CD4-positive, alpha-beta T cell (primary cell): Measurements from ENCODE around the gene CTNNA3. TPM values are rescaled to one million over a fixed set of nuclear protein-coding genes. Genes with fewer than 3 reads are reported as not detected.
"Not testable (repeated sequence)": the region's sequence is repeated elsewhere in the genome, so short reads cannot be mapped to it uniquely, and the experiment has no call there.

ENCODE experiments used
- ATAC-seq: fragments of 200-7000 bp; cut with Tn5 transposase; one replicate; pipeline ENCODE4 v1.10.0; 2022; ENCODE audit warnings: mild to moderate bottlenecking; ENCODE audit not compliant: poor library complexity
- CTCF ChIA-PET: fragments of 350-600 bp; sonication (Branson Sonifier 250); formaldehyde crosslinking; loops from one replicate; lab custom pipeline; 2021; ENCODE audit warnings: antibody characterized with exemption, inconsistent platforms; lab: Charles Lee
- POLR2A ChIA-PET: fragments of 350-600 bp; sonication (Branson Sonifier 250); formaldehyde crosslinking; loops from one replicate; lab custom pipeline; 2021; ENCODE audit warnings: antibody characterized with exemption, inconsistent platforms; lab: Charles Lee
- DNase-seq, 14 experiments: peaks; one replicate each; pipeline ENCODE4 v3.0.0-alpha.2; 2013 to 2020; ENCODE audit warnings: mixed read lengths in 2 of 14
- H3K27ac ChIP-seq, 2 donors: one replicate each; pipeline versions ENCODE4 v1.5.1 to v1.7.0; 2013; ENCODE audit warnings: low read length in 2 of 2, low read depth in 1 of 2, mild to moderate bottlenecking in 1 of 2
- H3K27me3 ChIP-seq, 2 experiments: 1 replicate in 1 of 2; 2 replicates in 1 of 2; pipeline versions ENCODE4 v1.6.1 to v1.7.0; 2013; ENCODE audit warnings: low read length in 2 of 2, control low read depth in 1 of 2, mild to moderate bottlenecking in 1 of 2, moderate library complexity in 1 of 2; ENCODE audit not compliant: insufficient read depth in 2 of 2, control insufficient read depth in 1 of 2
- H3K36me3 ChIP-seq: one replicate; pipeline ENCODE4 v1.6.1; 2013; ENCODE audit warnings: low read length, control low read depth; ENCODE audit not compliant: insufficient read depth
- H3K4me1 ChIP-seq: one replicate; pipeline ENCODE4 v1.6.1; 2013; ENCODE audit warnings: low read length, control low read depth; ENCODE audit not compliant: insufficient read depth
- H3K4me3 ChIP-seq: one replicate; pipeline ENCODE4 v1.5.1; 2013; ENCODE audit warnings: mild to moderate bottlenecking, low read length, moderate library complexity
- H3K9me3 ChIP-seq, 2 experiments: 1 replicate in 1 of 2; 2 replicates in 1 of 2; pipeline versions ENCODE4 v1.6.1 to v1.7.0; 2013; ENCODE audit warnings: low read length in 2 of 2, mild to moderate bottlenecking in 2 of 2, control low read depth in 1 of 2, moderate library complexity in 1 of 2; ENCODE audit not compliant: control insufficient read depth in 1 of 2, insufficient read depth in 1 of 2
- H3K27ac Mint-ChIP-seq: one replicate; pipeline ENCODE4 v1.8.0; 2020; ENCODE audit warnings: mixed read lengths
- H3K27me3 Mint-ChIP-seq: one replicate; pipeline ENCODE4 v1.8.0; 2021; ENCODE audit warnings: mixed read lengths
- H3K36me3 Mint-ChIP-seq: one replicate; pipeline ENCODE4 v1.8.0; 2021; ENCODE audit warnings: low read depth, mixed read lengths
- H3K4me1 Mint-ChIP-seq: one replicate; pipeline ENCODE4 v1.8.0; 2021; ENCODE audit warnings: low read depth, mixed read lengths
- H3K4me3 Mint-ChIP-seq: one replicate; pipeline ENCODE4 v1.8.0; 2020; ENCODE audit warnings: mild to moderate bottlenecking, mixed read lengths
- H3K9me3 Mint-ChIP-seq: one replicate; pipeline ENCODE4 v1.8.0; 2020; ENCODE audit warnings: mixed read lengths
- intact Hi-C, 2 experiments: fragments of 100-400 bp; cut with DNase I in 1 of 2; cut with micrococcal nuclease in 1 of 2; formaldehyde crosslinking; loops; one replicate each; pipeline versions ENCODE4 v1.15.1 to v1.9.0; 2023 to 2025; cut with DNase I, micrococcal nuclease
- total RNA-seq, 174 experiments: library from RNA in 2 of 174; stranded (reverse) in 2 of 174; gene quantifications; one replicate each; pipeline ENCODE4 v1.2.3 and lab custom pipeline; 2021 to 2026
- TF ChIP-seq, protein P1 (sequence below): fragments of 200-600 bp; IDR thresholded peaks from one replicate; pipeline ENCODE4 v1.8.0; 2022; ENCODE audit warnings: antibody characterized with exemption, mild to moderate bottlenecking

The CTNNA3 gene
- total RNA-seq, 2 experiments from 2014 or later = 0.80 TPM; not detected in 1

DNA sequence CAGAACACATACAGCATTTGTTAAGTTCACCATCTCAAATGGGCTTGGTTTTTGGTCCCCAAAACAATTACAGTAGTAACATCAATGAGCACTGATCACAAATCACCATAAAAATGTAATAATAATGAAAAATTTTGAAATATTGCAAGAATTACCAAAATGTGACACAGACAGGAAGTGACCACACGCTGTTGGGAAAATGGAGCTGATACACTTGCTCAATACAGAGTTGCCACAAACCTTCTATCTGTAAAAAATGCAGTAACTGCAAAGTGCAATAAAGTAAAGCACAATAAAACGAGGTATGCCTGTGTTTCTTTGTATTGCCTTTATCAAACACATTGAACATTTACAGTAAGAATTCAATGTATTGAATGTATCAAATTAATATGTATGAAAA is 262.7 kb downstream of the CTNNA3 start:
- Histone ChIP-seq H3K27ac (no peak overlapping the region), H3K4me1 (no peaks in the 10 kb centered on the region), H3K9me3 (no peaks in the 10 kb centered on the region), H3K4me3 (no peak overlapping the region), H3K27me3 (no peaks in the 10 kb centered on the region), H3K36me3 (no peaks in the 10 kb centered on the region)
- no peak overlapping the region for H3K4me3 Mint-ChIP-seq
- peaks cover 8% of the 10 kb centered on the region for H3K9me3 Mint-ChIP-seq
- TF ChIP-seq, protein P1, sequence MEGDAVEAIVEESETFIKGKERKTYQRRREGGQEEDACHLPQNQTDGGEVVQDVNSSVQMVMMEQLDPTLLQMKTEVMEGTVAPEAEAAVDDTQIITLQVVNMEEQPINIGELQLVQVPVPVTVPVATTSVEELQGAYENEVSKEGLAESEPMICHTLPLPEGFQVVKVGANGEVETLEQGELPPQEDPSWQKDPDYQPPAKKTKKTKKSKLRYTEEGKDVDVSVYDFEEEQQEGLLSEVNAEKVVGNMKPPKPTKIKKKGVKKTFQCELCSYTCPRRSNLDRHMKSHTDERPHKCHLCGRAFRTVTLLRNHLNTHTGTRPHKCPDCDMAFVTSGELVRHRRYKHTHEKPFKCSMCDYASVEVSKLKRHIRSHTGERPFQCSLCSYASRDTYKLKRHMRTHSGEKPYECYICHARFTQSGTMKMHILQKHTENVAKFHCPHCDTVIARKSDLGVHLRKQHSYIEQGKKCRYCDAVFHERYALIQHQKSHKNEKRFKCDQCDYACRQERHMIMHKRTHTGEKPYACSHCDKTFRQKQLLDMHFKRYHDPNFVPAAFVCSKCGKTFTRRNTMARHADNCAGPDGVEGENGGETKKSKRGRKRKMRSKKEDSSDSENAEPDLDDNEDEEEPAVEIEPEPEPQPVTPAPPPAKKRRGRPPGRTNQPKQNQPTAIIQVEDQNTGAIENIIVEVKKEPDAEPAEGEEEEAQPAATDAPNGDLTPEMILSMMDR = no peak
- DNase-seq (no peak), ATAC-seq (no peak)
- H3K27me3 Mint-ChIP-seq = peaks cover 17% of the 10 kb centered on the region
- ChIA-PET POLR2A (no interaction called here), CTCF (no interaction called here)
- H3K27ac Mint-ChIP-seq = no peak overlapping the region
- no peaks in the 10 kb centered on the region for H3K4me1 Mint-ChIP-seq
- H3K36me3 Mint-ChIP-seq = no peaks in the 10 kb centered on the region
- intact Hi-C loops = no loop called here

GRCh38 chr10:67402620-67403019 is 293.4 kb downstream of the CTNNA3 start:
- TF ChIP-seq, protein P1 = no peak
- Histone ChIP-seq H3K27me3 (no peaks in the 10 kb centered on the region), H3K27ac (no peak overlapping the region), H3K9me3 (peaks cover 0 to 9% of the 10 kb centered on the region in 2 experiments), H3K4me1 (no peaks in the 10 kb centered on the region), H3K4me3 (no peak overlapping the region), H3K36me3 (no peaks in the 10 kb centered on the region)
- intact Hi-C loops = no loop called here
- ATAC-seq (no peak), DNase-seq (no peak)
- H3K4me3 Mint-ChIP-seq = no peak overlapping the region
- no peaks in the 10 kb centered on the region for H3K36me3 Mint-ChIP-seq
- H3K27me3 Mint-ChIP-seq = peaks cover 7% of the 10 kb centered on the region
- peaks cover 14% of the 10 kb centered on the region for H3K9me3 Mint-ChIP-seq
- ChIA-PET POLR2A (no interaction called here), CTCF (no interaction called here)
- no peak overlapping the region for H3K27ac Mint-ChIP-seq
- H3K4me1 Mint-ChIP-seq = no peaks in the 10 kb centered on the region

GRCh38 chr10:67401711-67402110 is 294.3 kb downstream of the CTNNA3 start:
- ChIA-PET POLR2A (no interaction called here), CTCF (no interaction called here)
- H3K4me1 Mint-ChIP-seq = no peaks in the 10 kb centered on the region
- no peak overlapping the region for H3K27ac ChIP-seq
- no peaks in the 10 kb centered on the region for H3K36me3 Mint-ChIP-seq
- peaks cover 16% of the 10 kb centered on the region for H3K9me3 Mint-ChIP-seq
- H3K4me3 ChIP-seq = no peak overlapping the region
- TF ChIP-seq, protein P1 = no peak
- no peaks in the 10 kb centered on the region for H3K36me3 ChIP-seq
- no peak for ATAC-seq
- no peak overlapping the region for H3K4me3 Mint-ChIP-seq
- no peaks in the 10 kb centered on the region for H3K27me3 ChIP-seq
- H3K27me3 Mint-ChIP-seq = peaks cover 7% of the 10 kb centered on the region
- intact Hi-C loops = no loop called here
- peaks cover 0 to 9% of the 10 kb centered on the region in 2 experiments for H3K9me3 ChIP-seq
- no peak for DNase-seq
- no peak overlapping the region for H3K27ac Mint-ChIP-seq
- H3K4me1 ChIP-seq = no peaks in the 10 kb centered on the region

DNA sequence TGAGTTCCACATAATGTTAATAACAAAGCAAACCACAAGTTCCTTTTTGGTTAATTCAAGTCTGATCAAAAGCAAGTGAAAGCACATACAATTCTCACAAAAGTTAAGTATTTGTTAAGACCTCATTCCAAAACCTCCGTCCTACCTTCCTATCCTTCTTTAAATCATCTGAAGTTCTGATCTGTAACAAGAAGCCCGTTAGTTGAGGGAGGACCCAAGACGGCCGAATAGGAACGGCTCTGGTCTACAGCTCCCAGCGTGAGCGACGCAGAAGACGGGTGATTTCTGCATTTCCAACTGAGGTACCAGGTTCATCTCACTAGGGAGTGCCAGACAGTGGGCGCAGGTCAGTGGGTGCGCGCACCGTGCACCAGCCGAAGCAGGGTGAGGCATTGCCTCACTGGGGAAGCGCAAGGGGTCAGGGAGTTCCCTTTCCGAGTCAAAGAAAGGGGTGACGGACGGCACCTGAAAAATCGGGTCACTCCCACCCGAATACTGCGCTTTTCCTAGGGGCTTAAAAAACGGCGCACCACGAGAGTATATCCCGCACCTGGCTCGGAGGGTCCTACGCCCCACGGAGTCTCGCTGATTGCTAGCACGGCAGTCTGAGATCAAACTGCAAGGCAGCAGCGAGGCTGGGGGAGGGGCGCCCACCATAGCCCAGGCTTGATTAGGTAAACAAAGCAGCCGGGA is 309.0 kb downstream of the CTNNA3 start:
- H3K27ac ChIP-seq, CTCF ChIA-PET, POLR2A ChIA-PET, H3K4me1 Mint-ChIP-seq, H3K9me3 Mint-ChIP-seq, H3K9me3 ChIP-seq, H3K4me3 ChIP-seq, intact Hi-C loops, DNase-seq, H3K27ac Mint-ChIP-seq, H3K36me3 ChIP-seq, H3K36me3 Mint-ChIP-seq, ATAC-seq, H3K4me1 ChIP-seq: not testable (repeated sequence)
- Mint-ChIP-seq H3K4me3 (peak overlapping the region; percentile 22), H3K27me3 (peaks cover 37% of the 10 kb centered on the region)
- peaks cover 3 to 15% of the 10 kb centered on the region in 2 experiments for H3K27me3 ChIP-seq
